ENCODE data around the gene CNTNAP2. TPM values are rescaled to one million over a fixed set of nuclear protein-coding genes. Genes with fewer than 3 reads are reported as not detected.

CNTNAP2 gene
- total RNA-seq, 1 donor: 1.0 TPM

DNA sequence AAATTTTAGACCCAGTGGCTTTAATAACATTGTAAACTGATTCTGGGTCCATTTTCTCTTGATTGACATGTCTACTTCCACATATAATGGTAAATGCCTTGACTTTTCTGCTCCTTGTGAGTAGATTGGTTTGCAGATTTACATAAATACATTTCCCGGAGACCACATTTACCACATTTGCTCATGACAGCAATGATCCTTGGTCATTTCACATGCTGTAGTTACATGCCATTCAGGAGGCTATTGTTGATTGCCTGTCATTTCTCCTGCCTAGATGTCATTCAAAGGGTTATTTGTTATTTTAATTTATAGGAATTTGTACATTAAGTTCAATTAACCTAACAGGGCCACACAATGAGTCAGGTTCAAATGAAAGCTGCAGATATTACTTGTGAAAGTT, 280.5 kb downstream of the CNTNAP2 start:
- H3K4me1 ChIP-seq (ENCODE audit: insufficient read depth, low read length): no peaks in the 10 kb centered on the region
- no peaks in the 10 kb centered on the region for H3K27me3 ChIP-seq (ENCODE audit: insufficient read depth, low read length)
- H3K9me3 ChIP-seq (ENCODE audit: low read depth, low read length): no peaks in the 10 kb centered on the region
- H3K4me3 ChIP-seq (ENCODE audit: low read length): no peak overlapping the region

GRCh38 chr7:146401939-146402338, 285.3 kb downstream of the CNTNAP2 start:
- no peaks in the 10 kb centered on the region for H3K4me1 ChIP-seq (ENCODE audit: insufficient read depth, low read length)
- H3K27me3 ChIP-seq (ENCODE audit: insufficient read depth, low read length): no peaks in the 10 kb centered on the region
- H3K9me3 ChIP-seq (ENCODE audit: low read depth, low read length): no peaks in the 10 kb centered on the region
- no peak overlapping the region for H3K4me3 ChIP-seq (ENCODE audit: low read length)

DNA sequence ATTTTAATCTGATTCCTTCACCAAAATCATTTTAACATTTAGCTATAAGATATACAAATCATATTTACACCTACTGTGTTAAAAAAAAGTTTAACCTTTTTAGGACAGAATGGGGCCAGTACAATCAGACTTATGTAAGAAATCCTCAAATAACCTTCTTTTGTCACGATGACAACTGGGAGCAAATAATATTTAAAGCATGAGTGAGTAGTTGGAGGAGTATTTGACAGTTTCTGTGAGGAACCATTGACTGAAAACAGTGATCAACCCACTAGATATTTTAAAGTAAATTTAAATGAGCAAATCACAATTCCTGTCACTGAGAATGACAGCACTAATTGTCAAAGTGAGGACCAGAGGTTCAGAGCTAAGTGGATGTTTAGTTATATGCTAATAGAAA, 289.1 kb downstream of the CNTNAP2 start:
- Histone ChIP-seq H3K9me3 (ENCODE audit: low read depth, low read length) (no peaks in the 10 kb centered on the region), H3K4me3 (ENCODE audit: low read length) (no peak overlapping the region)

GRCh38 chr7:146411975-146412374, 295.4 kb downstream of the CNTNAP2 start:
- H3K9me3 ChIP-seq (ENCODE audit: low read depth, low read length): no peaks in the 10 kb centered on the region
- no peaks in the 10 kb centered on the region for H3K4me1 ChIP-seq (ENCODE audit: insufficient read depth, low read length)
- no peak overlapping the region for H3K4me3 ChIP-seq (ENCODE audit: low read length)
- H3K27me3 ChIP-seq (ENCODE audit: insufficient read depth, low read length): no peaks in the 10 kb centered on the region

More for the DNA sequence above, 289.1 kb downstream of the CNTNAP2 start:
- no peaks in the 10 kb centered on the region for H3K27me3 ChIP-seq (ENCODE audit: insufficient read depth, low read length)
- no peaks in the 10 kb centered on the region for H3K4me1 ChIP-seq (ENCODE audit: insufficient read depth, low read length)

- no peaks in the 10 kb centered on the region for H3K27me3 ChIP-seq (ENCODE audit: insufficient read depth, low read length)
- no peak overlapping the region for H3K4me3 ChIP-seq (ENCODE audit: low read length)
- no peaks in the 10 kb centered on the region for H3K4me1 ChIP-seq (ENCODE audit: insufficient read depth, low read length)
- no peaks in the 10 kb centered on the region for H3K9me3 ChIP-seq (ENCODE audit: low read depth, low read length)
Observed at GRCh38 chr7:146412781-146413180, 296.2 kb downstream of the CNTNAP2 start.

GRCh38 chr7:146414373-146414772, 297.8 kb downstream of the CNTNAP2 start:
- Histone ChIP-seq H3K9me3 (ENCODE audit: low read depth, low read length) (no peaks in the 10 kb centered on the region), H3K4me1 (ENCODE audit: insufficient read depth, low read length) (no peaks in the 10 kb centered on the region), H3K4me3 (ENCODE audit: low read length) (no peak overlapping the region), H3K27me3 (ENCODE audit: insufficient read depth, low read length) (no peaks in the 10 kb centered on the region)

- H3K4me1 ChIP-seq (ENCODE audit: insufficient read depth, low read length): no peaks in the 10 kb centered on the region
- H3K9me3 ChIP-seq (ENCODE audit: low read depth, low read length): no peaks in the 10 kb centered on the region
- no peak overlapping the region for H3K4me3 ChIP-seq (ENCODE audit: low read length)
- H3K27me3 ChIP-seq (ENCODE audit: insufficient read depth, low read length): no peaks in the 10 kb centered on the region
Observed at GRCh38 chr7:146414937-146415336, 298.3 kb downstream of the CNTNAP2 start.

- no peaks in the 10 kb centered on the region for H3K9me3 ChIP-seq (ENCODE audit: low read depth, low read length)
- no peaks in the 10 kb centered on the region for H3K27me3 ChIP-seq (ENCODE audit: insufficient read depth, low read length)
- H3K4me3 ChIP-seq (ENCODE audit: low read length): no peak overlapping the region
- H3K4me1 ChIP-seq (ENCODE audit: insufficient read depth, low read length): no peaks in the 10 kb centered on the region
Observed at GRCh38 chr7:146417176-146417575, 300.6 kb downstream of the CNTNAP2 start.

GRCh38 chr7:146423446-146423845, 306.8 kb downstream of the CNTNAP2 start:
- Histone ChIP-seq H3K27me3 (ENCODE audit: insufficient read depth, low read length) (no peaks in the 10 kb centered on the region), H3K4me1 (ENCODE audit: insufficient read depth, low read length) (no peaks in the 10 kb centered on the region), H3K4me3 (ENCODE audit: low read length) (no peak overlapping the region), H3K9me3 (ENCODE audit: low read depth, low read length) (no peaks in the 10 kb centered on the region)

DNA sequence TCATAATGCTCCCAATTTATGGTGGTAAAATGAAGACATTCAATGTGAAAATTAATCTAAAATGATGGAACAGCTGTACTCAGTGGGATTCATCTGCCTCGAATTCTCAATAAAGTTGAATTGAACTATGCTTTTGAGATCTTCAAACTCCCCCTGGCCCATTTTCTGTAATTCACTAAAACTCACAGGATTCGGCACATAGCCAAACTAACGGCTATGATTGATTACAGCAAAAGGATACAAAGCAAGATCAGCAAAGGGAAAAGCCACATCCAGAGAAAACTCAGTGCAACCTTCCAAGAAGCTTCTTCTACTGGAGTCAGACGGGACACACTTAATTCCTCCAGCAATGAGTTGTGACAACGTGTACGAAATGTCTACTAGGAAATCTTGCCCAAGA, 307.5 kb downstream of the CNTNAP2 start:
- H3K9me3 ChIP-seq (ENCODE audit: low read depth, low read length): no peaks in the 10 kb centered on the region
- H3K4me1 ChIP-seq (ENCODE audit: insufficient read depth, low read length): no peaks in the 10 kb centered on the region
- H3K27me3 ChIP-seq (ENCODE audit: insufficient read depth, low read length): no peaks in the 10 kb centered on the region
- no peak overlapping the region for H3K4me3 ChIP-seq (ENCODE audit: low read length)

DNA sequence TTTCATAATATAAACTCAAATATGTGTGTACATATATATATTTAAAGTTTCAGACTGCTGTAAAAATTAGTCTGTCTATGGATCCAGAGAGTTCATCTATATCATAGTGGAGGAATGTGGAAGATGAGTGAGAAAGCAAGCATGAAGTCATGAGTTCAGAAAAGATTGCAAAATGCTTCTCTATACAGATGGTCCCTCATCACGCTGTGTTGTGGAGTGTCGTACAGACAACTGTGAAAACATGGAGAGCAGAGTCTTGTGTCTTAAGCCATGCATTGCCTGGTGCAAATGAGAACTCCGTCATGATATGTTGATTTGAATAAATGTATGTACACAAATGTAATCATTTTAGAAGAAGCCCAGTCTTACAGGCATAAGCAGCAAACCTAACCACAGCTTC, 316.9 kb downstream of the CNTNAP2 start:
- Histone ChIP-seq H3K4me1 (ENCODE audit: insufficient read depth, low read length) (no peaks in the 10 kb centered on the region), H3K27me3 (ENCODE audit: insufficient read depth, low read length) (no peaks in the 10 kb centered on the region), H3K9me3 (ENCODE audit: low read depth, low read length) (peaks cover 8% of the 10 kb centered on the region), H3K4me3 (ENCODE audit: low read length) (no peak overlapping the region)

GRCh38 chr7:146443102-146443501, 326.5 kb downstream of the CNTNAP2 start:
- Histone ChIP-seq H3K4me3 (ENCODE audit: low read length) (no peak overlapping the region), H3K4me1 (ENCODE audit: insufficient read depth, low read length) (no peaks in the 10 kb centered on the region), H3K9me3 (ENCODE audit: low read depth, low read length) (peaks cover 5% of the 10 kb centered on the region), H3K27me3 (ENCODE audit: insufficient read depth, low read length) (no peaks in the 10 kb centered on the region)

DNA sequence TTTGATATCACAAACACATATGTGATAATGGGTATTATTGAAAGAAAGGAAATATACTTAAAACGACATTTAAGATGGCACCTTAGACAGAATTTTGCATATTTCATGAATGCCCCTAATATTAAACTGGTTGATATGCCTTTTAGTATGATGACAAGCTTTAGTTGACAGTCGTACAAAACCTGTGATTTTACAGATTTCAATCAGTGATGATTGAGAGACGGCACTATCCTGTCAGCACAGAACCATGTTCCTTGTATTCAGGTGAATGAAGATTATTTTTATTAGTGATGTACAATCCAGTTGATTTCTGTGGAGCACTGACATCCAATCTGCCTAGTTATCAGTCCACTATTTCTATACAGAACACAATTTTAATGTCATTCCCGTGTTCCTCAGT, 333.0 kb downstream of the CNTNAP2 start:
- Histone ChIP-seq H3K4me3 (ENCODE audit: low read length) (no peak overlapping the region), H3K27me3 (ENCODE audit: insufficient read depth, low read length) (no peaks in the 10 kb centered on the region), H3K9me3 (ENCODE audit: low read depth, low read length) (peaks cover 10% of the 10 kb centered on the region), H3K4me1 (ENCODE audit: insufficient read depth, low read length) (no peaks in the 10 kb centered on the region)

DNA sequence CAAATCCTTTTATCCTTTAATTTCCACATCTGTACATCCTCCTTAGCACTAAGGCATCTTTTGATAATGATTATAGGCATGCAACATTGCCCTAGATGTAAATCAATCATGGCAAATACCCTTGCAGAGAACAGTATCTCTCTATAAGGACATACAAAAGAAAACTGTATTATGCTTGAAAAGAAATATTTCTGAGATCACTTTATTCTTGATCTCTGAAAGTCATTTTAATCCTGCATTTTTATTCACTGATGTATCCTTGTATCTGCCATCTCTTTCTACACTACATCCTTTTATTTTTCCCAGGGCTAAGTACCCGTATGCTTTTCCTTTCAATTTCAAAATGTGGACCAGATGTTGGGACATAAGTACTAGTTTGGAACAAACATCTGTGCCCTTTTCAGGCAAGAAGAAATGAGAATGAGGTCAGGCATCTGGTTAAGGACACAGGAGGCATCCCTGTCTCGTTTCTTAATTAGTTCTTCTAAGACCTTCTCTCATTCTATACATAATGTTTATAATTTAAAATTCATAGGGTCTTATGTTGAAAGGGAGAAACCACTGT, 338.6 kb downstream of the CNTNAP2 start:
- H3K4me3 ChIP-seq (ENCODE audit: low read length): no peak overlapping the region
- peaks cover 4% of the 10 kb centered on the region for H3K9me3 ChIP-seq (ENCODE audit: low read depth, low read length)
- no peaks in the 10 kb centered on the region for H3K27me3 ChIP-seq (ENCODE audit: insufficient read depth, low read length)
- no peaks in the 10 kb centered on the region for H3K4me1 ChIP-seq (ENCODE audit: insufficient read depth, low read length)

DNA sequence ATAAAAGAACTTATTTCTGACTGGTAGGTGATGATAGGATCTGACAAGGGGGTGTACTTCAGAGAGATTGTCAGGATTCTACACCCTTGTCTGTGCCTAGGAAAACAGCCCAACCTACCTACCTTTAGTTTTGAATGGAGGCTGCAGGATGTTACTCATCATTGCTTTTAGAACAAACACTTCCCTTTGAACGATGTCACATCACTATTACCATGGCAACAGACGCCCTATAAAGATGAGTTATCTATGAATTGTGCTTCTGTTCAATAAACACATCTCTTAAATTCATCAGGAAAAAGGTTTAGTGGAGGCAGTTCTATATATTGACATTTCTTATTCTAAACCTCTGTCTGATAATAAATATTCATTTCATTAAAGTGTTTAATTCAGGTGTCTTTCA, 362.4 kb downstream of the CNTNAP2 start:
- Histone ChIP-seq H3K4me3 (ENCODE audit: low read length) (no peak overlapping the region), H3K4me1 (ENCODE audit: insufficient read depth, low read length) (no peaks in the 10 kb centered on the region), H3K27me3 (ENCODE audit: insufficient read depth, low read length) (no peaks in the 10 kb centered on the region), H3K9me3 (ENCODE audit: low read depth, low read length) (no peaks in the 10 kb centered on the region)

- Histone ChIP-seq H3K9me3 (ENCODE audit: low read depth, low read length) (peaks cover 4% of the 10 kb centered on the region), H3K4me3 (ENCODE audit: low read length) (no peak overlapping the region), H3K4me1 (ENCODE audit: insufficient read depth, low read length) (no peaks in the 10 kb centered on the region), H3K27me3 (ENCODE audit: insufficient read depth, low read length) (no peaks in the 10 kb centered on the region)
Observed at GRCh38 chr7:146486519-146486918, 369.9 kb downstream of the CNTNAP2 start.
